GM19467 (cell line): ENCODE data around the gene ZFP2.

Experiments used
- ATAC-seq: cut with Tn5 transposase; IDR thresholded peaks from one replicate; pipeline ENCODE4 v1.9.1; 2021; ENCODE audit warnings: mild to moderate bottlenecking, moderate library complexity; ENCODE audit not compliant: unreplicated experiment

ZFP2 gene

DNA sequence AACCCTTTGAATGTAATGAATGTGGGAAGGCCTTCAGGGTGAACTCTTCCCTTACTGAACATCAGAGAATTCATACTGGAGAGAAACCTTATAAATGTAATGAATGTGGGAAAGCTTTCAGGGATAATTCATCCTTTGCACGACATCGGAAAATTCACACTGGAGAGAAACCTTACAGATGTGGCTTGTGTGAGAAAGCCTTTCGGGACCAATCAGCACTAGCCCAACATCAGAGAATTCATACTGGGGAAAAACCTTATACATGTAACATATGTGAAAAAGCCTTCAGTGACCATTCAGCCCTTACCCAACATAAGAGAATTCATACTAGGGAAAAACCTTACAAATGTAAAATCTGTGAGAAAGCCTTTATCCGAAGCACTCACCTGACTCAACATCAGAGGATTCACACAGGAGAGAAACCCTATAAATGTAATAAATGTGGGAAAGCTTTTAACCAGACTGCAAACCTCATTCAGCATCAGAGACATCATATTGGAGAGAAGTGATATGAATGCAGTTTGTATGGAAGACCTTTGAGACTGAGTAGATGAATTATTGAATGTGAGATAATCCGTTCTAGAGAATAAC lies 69.8 kb downstream of the ZFP2 start:
- no peak for ATAC-seq

DNA sequence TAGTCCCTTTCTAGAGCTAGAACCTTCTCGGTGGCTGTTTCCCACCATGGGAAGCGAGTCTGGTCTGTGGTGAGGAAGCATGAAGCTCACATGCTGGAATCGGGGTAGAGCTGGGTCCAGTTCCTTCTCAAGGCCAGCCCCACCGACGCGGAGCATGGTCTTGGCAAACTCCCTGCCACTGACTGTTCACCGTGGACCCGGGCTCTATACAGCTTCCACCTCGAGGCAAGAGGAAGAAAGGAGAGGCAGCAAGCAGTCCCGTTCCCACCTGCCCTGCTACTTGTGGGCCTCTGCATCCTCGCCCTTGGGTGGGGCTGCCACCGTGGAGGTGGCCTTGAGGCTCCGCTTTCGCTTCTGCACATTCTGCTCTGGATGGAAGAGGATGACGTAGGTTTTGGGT lies 85.7 kb downstream of the ZFP2 start:
- no peak for ATAC-seq
